ENCODE data around the gene ZMAT2.
"Not testable (repeated sequence)": the region's sequence is repeated elsewhere in the genome, so short reads cannot be mapped to it uniquely, and the experiment has no call there.

ZMAT2 gene

DNA sequence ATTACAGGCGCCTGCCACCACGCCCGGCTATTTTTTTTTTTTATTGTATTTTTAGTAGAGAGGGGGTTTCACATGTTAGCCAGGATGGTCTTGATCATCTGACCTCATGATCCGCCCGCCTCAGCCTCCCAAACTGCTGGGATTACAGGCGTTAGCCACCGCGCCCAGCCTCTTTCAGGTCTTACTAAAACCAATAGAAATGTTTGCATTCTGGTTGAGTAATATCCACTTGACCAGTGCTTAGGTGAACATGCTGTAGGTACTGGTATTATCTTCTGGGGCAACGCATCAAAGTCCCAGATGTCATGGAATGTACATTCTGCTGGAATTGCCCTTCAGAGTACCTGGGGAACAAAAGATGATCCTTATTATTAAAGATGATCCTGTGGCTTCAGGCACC lies 8.5 kb downstream of the ZMAT2 start:
- DNase-seq (ENCODE audit: low spot score): not testable (repeated sequence)

DNA sequence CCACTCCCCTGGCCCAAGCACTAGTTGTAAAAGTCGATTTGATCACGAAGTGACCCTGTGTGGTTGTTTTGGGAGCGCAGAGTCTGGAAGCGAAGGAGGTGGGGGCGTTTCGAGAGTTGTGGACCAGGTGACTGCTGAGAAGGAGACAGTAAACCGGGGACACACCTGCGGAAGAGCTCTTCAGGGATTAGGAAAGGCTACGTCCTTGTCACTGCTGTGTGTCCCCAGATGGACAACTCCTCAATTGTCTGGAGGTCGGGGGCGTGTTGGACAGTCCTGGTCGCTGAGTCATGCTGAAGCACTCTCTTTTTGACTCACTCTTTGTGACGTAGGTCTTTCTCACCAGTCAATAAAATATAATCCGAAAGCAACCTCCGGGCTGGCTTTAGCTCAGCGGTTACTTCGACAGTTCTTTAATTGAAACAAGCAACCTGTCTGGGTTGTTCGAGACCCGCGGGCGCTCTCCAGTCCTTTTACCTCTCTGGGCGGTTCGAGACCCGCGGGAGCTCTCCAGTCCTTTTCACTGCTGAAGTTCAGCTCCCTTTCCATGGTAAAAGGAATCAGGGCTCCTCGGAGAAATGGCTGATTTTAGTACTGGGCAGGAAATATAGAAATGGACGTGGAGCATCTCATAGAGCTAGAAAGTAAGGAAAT lies 10.8 kb downstream of the ZMAT2 start:
- DNase-seq (ENCODE audit: low spot score): peak; percentile 97

DNA sequence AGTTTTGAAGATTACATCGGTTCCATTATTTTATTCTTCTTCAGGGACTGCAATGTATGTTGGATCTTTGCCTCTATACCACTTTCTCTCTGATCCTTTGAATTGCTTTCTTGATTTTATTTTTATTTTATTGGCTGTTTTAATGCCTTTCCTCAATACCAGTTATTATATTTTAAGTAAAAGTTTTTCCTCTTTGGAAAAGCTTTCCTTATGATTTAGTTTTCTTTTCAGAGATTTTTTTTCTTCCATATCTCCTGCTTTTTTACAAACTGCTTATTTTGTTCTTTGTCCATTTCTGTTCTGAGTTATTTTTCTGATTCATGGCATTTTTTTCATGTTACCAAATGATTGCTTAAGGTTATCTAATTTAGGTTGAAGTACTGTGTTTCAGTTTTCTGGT lies 11.5 kb downstream of the ZMAT2 start:
- no peak for DNase-seq (ENCODE audit: low spot score)

DNA sequence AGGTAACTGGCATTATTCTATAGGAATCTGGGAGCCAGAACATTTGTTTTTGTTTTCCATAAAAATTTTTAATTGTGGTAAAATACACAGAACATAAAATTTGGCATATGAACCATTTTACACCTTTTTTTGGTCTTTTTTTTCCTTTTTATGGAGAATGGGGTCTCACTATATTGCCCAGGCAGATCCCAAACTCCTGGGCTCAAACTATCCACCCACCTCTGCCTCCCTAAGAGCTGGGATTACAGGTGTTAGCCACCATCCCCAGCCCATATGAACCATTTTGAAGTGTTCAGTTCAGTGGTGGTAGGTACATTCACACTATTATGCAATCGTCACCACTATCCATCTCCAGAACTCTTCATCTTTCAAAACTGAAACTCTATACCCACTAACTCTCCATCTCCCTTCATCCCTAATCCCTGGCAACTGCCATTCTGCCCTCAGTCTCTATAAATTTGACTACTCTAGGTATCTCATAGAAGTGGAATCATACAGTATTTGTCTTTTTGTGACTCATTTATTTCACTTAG lies 13.4 kb downstream of the ZMAT2 start:
- DNase-seq (ENCODE audit: low spot score): no peak

DNA sequence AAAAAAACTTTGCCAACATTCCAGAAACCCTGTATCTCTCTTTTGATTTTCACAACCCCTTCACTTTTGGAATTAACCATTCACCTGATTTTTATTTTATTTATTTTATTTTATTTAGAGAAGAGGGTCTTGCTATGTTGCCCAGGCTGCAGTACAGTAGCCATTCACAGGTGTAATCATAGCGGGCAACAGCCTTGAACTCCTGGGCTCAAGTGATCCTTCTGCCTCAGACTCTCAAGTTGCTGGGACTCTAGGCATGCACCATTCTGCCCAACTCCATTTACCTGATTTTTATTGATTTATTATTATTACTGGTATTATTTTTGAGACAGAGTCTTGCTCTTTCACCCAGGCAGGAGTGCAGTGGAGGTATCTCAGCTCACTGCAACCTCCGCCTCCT lies 16.0 kb downstream of the ZMAT2 start:
- not testable (repeated sequence) for DNase-seq (ENCODE audit: low spot score)

DNA sequence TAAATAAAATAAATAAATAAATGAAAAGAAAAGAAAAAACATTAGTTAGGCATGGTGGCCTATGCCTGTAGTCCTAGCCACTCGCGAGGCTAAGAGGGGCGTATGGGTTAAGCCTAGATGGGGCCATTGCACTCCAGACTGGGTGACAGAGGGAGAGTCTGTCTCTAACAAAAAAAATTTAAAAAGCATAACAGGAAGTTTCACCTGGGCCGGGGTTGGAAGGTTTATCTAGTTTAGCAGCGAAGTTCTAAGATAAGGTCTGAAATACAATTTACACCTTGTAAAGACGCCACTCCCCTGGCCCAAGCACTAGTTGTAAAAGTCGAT lies 18.0 kb downstream of the ZMAT2 start:
- no peak for DNase-seq (ENCODE audit: low spot score)

DNA sequence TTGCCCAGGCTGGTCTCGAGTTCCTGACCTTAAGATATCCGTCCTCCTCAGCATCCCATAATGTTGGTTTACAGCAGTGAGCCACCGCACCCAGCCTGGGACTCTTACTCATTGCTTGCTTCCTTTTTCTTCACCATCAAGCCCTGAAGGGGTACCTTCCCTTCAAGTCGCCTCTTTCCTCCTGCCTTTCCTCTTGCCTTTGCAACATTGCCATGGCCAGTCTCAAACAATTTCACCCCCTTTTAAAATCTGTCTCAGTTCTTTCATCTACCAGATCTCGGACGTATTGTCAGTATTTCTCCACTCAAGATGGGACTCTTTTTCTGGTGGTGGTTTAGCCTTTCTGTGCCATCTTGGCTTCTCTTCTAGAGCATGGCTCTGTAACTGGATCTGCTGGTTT lies 20.5 kb downstream of the ZMAT2 start:
- not testable (repeated sequence) for DNase-seq (ENCODE audit: low spot score)

DNA sequence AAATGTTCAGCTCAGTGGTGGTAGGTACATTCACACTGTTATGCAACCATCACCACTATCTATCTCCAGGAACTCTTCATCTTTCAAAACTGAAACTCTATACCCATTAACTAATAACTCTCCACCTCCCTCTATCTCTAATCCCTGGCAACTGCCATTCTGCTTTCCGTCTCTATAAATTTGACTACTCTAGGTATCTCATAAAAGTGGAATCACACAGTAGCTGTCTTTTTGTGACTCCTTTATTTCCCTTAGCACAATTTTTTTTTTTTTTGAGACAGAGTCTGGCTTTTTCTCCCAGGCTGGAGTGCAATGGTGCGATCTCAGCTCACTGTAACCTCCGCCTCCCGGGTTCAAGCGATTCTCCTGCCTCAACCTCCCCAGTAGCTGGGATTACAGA lies 21.1 kb downstream of the ZMAT2 start:
- DNase-seq (ENCODE audit: low spot score): not testable (repeated sequence)

DNA sequence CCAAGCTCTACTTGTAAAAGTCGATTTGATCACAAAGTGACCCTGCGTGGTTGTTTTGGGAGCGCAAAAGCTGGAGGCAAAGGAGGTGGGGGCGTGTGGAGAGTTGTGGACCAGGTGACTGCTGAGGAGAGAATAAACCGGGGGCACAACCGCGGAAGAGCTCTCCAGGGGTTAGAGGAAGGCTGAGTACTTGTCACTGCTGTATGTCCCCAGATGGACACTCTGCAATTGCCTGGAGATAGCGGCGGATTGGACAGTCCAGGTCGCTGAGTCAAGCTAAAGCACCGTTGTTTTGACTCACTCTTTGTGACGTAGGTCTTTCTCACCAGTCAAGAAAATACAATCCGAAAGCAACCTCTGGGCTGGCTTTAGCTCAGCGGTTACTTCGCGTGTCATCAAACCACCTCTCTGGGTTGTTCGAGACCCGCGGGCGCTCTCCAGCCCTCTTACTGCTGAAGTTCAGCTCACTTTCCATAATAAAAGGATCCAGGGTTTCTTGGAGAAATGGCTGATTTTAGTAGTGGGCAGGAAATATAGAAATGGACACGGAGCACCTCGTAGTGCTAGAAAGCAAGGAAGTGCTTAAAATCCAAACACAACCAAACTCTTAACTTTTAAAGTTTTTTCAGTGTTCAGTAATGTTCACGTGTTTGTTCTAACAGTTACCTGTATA lies 25.7 kb downstream of the ZMAT2 start:
- peak; percentile 59 for DNase-seq (ENCODE audit: low spot score)

DNA sequence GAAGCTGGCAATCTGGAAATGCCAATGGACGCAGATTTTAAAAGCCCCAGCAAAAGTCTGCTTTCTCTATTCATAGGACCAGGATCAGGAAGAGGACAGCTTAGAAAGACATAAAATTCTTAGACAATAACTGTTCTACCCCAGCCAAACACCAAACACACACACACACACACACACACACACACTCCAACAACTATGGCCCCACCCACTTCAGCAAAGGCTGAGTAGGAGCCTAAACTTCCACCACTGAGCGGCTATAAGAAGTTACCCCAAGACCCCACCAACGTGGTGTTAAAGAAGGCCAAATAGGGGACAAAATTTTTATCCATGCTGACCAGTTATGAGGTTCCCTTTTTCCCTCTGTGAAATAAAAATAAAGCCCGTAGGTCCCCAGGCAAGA lies 32.9 kb downstream of the ZMAT2 start:
- no peak for DNase-seq (ENCODE audit: low spot score)

DNA sequence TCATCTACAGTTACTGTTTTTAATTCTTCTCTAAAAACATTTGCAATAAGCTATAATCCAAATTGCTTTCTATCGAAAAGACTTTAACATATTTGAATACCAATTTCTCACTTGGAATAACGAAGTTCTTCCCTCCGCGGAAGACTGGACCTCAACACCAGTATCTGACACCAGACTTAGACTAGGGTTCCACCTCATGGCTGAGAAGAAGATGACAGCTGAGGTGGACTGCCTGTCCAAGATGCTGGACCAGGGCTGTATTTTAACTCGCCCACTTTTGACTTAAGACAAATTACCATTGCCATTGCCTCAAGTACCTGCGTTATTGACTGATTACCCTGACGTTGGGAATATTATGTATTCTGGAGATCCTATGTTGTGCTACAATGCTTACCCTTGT lies 34.1 kb downstream of the ZMAT2 start:
- no peak for DNase-seq (ENCODE audit: low spot score)

DNA sequence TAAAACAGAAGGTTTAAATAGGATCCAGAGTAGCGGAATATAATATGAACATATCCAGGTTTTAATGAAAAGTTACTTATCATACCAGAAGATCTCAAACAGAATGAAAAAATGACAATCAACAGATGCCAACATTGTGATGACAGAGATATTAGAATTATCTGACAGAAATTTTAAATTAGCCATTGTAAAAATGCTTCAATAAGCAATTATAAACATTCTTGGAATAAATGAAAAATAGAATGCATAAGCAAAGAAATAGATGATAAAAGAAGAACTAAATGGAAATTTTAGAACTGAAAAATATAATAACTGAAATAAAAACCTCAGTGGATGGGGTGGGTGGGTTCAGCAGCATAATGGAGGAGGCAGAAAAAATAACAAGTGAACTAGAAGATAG lies 37.2 kb downstream of the ZMAT2 start:
- no peak for DNase-seq (ENCODE audit: low spot score)

DNA sequence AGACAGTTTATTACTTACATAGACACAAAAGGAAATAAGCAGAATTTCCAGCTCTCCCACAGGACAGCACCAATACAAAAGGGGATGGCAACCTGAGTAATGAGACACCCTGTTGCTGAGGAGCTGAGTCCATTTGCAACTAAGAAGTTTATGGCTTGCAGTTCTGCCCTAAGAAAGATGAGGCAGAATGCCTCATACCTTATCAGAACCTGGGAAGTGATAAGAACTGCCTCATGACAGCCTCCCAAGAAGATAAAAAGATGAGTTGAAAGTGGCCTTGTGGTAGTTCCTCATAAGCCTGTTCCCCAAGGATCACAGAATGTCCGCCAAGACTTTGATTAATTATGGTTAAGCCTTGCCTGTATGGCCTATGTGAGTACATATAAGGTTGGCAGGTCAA lies 41.7 kb downstream of the ZMAT2 start:
- DNase-seq (ENCODE audit: low spot score): no peak

DNA sequence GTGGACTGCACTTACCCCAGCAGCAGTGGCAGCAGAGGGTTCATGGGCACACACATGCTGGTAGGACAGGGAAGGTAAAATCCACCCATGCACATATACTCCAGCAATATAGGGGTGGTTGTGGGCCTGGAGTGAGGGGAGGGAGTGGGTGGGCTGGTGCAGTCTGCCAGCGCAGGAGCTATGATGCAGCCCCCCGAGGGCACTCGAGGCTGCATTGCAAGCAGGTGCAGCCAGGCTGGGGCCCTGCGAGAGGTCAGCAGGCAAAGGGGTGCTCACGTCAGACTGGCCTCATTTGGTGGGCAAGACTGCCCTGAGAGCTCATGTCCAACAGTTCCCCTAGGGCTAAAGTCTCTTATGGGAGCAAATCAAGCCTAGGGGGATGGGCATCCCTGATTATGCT lies 53.3 kb downstream of the ZMAT2 start:
- DNase-seq (ENCODE audit: low spot score): no peak

Data from CD4-positive, alpha-beta T cell treated with Interleukin-15 for 4 hours (primary cell).